GM21381 (cell line): Measurements from ENCODE around the gene LNP1.
"Not testable (repeated sequence)": the region's sequence is repeated elsewhere in the genome, so short reads cannot be mapped to it uniquely, and the experiment has no call there.

Experiments used
- ATAC-seq: cut with Tn5 transposase; IDR thresholded peaks from one replicate; pipeline ENCODE4 v1.9.1; 2021; ENCODE audit warnings: mild to moderate bottlenecking, moderate library complexity; ENCODE audit not compliant: unreplicated experiment

Gene LNP1

GRCh38 chr3:100429187-100429716 lies 27.9 kb downstream of the LNP1 start:
- no peak for ATAC-seq

- ATAC-seq, result no peak
These were observed 35.6 kb downstream of the LNP1 start for GRCh38 chr3:100436951-100437350.

- no peak for ATAC-seq
These were observed 36.6 kb downstream of the LNP1 start for GRCh38 chr3:100437721-100438622.

GRCh38 chr3:100438623-100438974 lies 37.3 kb downstream of the LNP1 start:
- ATAC-seq, result no peak

- ATAC-seq, result no peak
These were observed 39.6 kb downstream of the LNP1 start for GRCh38 chr3:100440895-100441294.

GRCh38 chr3:100443690-100444089 lies 42.4 kb downstream of the LNP1 start:
- ATAC-seq, result no peak

GRCh38 chr3:100447067-100447466 lies 45.7 kb downstream of the LNP1 start:
- ATAC-seq, result not testable (repeated sequence)

GRCh38 chr3:100448079-100448478 lies 46.7 kb downstream of the LNP1 start:
- no peak for ATAC-seq

DNA sequence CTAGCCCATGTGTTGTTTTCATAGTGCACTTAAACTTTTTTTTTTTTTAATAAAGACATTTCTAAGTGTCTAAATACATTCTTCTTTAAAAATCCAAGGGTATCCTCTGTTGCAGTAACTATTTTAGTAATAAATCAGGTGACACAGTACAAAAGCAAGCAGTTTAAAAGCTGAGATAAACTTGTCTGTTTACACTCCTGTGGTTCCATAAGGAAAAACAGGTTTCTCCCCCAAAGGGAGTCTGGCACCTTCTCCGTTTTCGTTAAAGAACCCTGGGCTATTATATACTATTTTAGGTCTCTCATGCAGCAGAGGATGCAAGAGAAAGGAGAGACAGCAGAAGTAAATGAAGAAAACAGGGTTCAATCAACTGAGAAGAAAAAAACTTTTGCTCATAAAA lies 47.9 kb downstream of the LNP1 start:
- ATAC-seq, result no peak

- no peak for ATAC-seq
These were observed 53.3 kb downstream of the LNP1 start for GRCh38 chr3:100454677-100455076.

DNA sequence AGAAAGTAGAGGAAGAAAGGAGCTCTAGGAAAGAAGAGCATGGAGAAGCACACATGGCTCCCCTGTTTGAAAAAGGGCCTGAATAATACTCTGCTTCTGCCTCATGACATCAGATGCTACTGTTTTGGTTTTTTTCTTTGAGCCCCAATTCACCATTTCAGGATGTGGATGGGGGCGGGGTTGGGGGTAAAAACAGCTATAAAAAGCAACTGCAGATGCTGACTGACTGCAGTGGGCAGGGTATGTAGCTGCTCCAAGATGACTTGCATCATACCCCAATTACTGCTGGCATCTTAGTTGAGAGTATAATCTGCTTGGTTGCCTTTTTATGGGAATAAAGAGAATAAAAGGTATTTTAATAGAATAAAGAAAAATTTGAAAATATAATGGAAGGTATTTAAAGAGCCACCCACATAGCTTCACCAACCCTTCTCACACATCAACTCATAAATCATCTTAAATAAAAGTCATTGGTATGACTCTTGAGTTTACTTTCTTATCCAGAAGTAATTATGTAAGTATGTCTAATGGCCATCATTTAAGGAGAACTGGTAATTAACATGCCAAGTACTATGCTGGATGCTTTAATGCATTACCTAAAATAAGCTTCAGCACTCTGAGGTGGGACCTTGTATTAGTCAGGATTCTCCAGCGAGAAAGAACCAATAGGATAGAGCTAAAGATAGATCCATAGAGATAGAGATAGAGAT lies 54.7 kb downstream of the LNP1 start:
- ATAC-seq, result no peak

GRCh38 chr3:100456745-100457144 lies 55.4 kb downstream of the LNP1 start:
- no peak for ATAC-seq

GRCh38 chr3:100457811-100458210 lies 56.5 kb downstream of the LNP1 start:
- ATAC-seq, result no peak

DNA sequence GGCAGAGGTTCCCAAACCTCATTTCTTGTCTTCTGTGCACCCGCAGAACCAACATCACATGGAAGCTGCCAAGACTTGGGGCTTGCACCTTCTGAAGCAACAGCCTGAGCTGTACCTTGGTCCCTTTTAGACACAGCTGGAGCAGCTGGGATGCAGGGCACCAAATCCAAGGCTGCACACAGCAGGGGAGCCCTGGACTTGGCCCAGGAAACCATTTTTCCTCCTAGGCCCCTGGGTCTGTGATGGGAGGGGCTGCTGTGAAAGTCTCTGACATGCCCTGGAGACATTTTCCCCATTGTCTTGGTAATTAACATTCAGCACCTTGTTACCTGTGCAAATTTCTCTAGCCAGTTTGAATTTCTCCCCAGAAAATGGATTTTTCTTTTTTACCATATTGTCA lies 57.5 kb downstream of the LNP1 start:
- no peak for ATAC-seq

DNA sequence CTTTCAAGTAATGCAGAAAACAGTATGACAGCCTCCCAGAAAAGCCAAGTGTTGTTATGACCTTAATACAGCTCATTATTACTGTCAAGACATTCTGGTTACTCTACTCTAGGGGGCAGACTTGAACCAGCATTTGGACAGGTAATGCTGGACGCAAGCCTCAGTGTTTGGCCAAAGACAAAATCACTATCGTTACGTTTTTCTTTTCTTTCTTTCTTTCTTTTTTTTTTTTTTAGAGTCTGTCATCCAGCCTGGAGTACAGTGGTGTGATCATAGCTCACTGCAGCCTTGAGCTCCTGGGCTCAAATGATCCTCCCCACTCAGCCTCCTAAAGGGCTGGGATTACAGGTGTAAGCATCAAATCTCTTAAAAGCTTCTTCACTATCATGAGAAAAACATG lies 61.7 kb downstream of the LNP1 start:
- ATAC-seq, result peak; percentile 83

GRCh38 chr3:100463646-100464155 lies 62.4 kb downstream of the LNP1 start:
- ATAC-seq, result no peak

GRCh38 chr3:100465892-100466777 lies 64.8 kb downstream of the LNP1 start:
- ATAC-seq, result no peak

- no peak for ATAC-seq
These were observed 65.8 kb downstream of the LNP1 start for GRCh38 chr3:100467133-100467532.

- ATAC-seq, result no peak
These were observed 67.3 kb downstream of the LNP1 start for GRCh38 chr3:100468676-100469075.

- ATAC-seq, result no peak
These were observed 69.6 kb downstream of the LNP1 start for GRCh38 chr3:100470951-100471350.

DNA sequence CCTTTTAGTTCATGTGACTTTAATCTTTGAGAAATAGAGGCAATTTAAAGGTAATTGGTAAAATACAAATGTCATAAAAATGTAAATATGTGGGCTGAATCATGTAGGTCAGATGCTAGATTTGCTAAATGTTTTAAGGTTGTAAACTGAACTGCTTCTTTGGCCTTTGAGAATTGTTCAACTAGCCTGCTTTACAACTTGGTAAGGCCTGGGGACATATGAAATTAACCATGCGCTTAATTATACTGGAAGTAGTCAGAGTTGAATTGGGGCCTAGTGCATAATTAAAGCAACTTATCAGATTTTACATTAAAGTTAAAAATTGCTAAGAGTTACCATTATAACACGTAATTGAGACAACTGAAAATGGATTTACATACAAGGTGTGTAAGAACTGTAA lies 70.1 kb downstream of the LNP1 start:
- no peak for ATAC-seq
